Cortex of kidney (tissue), 1 donor: ENCODE data around the gene SFSWAP.

Experiments
- DNase-seq: peaks from one replicate; lab custom pipeline; 2025; lab: John Stamatoyannopoulos, UW

The SFSWAP gene

DNA sequence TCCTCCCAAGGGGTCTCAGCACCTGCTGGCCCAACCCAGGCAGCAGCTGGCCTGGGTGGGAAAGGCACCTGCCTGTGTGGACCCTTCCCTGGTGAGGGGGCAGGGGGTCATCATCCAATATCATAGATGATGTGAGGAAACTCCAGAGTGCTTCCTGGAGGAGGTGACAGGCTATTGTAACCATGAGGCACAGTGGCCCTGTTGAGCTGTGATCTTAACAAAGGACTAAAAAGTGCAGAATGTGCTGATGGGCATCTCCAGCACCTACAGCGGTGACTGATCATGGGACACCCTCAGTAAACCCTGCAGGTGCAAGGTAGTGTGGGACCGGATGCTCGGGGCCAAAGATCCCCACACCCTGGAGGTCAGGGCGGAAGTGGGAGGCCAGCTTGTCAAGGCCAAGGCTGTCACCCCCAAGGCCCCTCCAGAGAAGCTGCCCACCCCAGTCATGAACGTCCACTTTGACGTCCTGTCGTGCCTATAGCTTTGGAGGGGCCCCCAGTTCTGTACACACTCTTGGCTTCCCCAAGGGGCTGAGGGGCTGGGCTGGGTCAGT is 124.8 kb downstream of the SFSWAP start:
- DNase-seq, result no peak

DNA sequence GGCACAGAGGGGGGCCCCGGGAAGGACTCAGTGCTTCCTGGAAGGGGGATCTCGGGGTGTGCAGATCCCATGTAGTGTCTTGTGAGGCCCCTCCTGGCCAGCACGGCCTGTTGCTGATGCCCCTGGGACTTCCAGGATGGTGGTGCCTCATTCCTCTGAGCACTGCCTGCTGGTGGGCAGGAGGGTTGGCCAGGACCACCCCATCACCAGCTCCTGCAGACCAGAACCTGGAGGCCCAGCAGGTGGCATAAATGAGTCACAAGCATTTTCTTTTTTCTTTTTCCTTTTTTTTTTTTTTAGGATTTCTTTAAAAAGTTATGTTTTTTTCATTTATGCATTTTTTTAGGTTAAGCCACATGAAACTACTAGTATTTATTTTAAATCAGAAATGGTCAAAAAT is 125.3 kb downstream of the SFSWAP start:
- no peak for DNase-seq

DNA sequence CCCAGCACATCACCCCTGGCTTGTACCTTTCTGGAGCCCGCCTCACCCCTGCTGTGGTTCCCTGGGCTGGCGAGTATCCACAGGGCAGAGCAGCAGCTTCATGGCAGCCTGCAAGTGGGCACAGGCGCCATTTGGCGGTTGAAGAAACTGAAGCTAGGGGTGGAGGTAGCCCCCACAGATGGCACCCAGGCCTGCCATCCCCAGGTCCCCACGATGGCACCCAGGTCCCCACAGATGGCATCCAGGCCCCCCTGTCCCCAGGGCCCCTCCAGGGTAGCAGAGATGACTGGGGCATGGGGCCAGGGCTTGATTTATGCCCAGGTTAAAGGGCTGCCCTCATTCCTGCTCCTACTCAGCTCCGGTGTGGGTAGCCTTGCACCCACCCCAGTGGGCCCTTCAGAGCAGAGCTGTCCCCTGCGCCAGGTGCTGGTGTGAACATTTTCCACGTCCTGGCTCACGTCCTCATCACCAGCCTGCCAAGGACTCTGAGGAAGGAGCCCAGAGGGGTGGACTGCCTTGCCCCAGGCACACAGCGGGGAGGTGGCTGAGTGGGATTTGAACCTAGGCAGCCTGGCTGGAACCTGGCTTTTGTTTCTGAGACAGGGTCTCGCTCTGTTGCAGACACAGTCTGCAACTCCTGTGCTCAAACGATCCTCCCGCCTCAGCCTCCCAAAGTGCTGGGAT is 126.0 kb downstream of the SFSWAP start:
- DNase-seq, result no peak

DNA sequence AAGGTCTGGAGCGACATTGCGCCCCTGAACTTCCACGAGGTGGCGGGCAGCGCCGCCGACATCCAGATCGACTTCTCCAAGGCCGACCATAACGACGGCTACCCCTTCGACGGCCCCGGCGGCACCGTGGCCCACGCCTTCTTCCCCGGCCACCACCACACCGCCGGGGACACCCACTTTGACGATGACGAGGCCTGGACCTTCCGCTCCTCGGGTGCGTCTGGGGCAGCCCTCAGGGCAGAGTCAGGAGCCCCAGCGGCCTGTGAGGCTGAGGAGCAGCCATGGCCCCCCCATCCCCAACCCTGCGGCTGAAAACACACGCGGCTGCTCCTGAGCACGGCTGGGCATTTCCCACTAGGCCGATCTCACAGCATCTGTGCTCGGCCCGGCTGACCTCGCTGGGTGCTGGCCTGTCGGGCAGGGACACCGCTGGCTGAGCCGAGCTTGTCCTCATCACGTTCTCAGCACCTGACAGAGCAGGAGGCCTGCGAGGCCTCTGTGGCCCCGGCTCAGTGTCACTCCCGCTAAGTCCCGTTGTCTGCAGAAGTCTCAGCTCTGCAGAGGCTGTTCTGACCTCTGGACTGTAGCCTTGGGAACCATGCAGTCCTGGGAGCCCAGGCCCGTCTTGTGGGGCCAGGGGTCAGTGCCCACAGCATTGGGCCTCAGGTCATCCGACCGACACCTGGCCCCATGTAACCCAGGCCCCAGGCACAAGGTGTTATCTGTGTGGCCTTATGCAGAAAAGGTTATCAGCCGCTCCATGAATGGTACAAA is 129.9 kb downstream of the SFSWAP start:
- DNase-seq, result no peak

DNA sequence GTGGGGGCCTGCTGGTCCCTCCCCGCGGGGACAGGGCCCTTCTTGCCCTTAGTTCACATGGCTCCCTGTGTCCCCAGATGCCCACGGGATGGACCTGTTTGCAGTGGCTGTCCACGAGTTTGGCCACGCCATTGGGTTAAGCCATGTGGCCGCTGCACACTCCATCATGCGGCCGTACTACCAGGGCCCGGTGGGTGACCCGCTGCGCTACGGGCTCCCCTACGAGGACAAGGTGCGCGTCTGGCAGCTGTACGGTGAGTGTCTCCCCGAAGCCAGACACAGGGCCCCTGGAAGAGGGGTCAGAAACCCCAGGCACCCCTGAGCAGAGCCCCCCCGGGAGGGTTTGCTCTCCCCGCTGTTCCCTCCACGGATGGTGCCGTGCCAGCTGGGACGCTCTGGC is 130.7 kb downstream of the SFSWAP start:
- DNase-seq, result no peak

DNA sequence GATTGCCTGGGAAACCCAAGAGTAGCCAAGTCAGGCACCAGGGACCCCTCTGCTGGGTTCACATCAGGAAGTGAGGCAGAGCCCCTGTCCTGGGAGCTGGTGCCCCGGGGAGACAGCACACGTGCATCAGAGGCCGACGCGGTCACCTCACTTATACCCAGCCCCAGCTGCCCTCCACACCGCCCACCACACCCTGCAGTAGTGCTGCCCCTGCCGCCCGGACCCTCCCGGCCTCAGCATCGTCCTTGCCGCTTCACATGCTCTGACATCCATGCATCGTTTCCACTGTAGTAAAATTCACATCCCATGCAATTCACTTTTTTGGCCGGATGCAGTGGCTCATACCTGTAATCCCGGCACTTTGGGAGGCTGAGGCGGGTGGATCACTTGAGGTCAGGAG is 131.3 kb downstream of the SFSWAP start:
- DNase-seq, result no peak

DNA sequence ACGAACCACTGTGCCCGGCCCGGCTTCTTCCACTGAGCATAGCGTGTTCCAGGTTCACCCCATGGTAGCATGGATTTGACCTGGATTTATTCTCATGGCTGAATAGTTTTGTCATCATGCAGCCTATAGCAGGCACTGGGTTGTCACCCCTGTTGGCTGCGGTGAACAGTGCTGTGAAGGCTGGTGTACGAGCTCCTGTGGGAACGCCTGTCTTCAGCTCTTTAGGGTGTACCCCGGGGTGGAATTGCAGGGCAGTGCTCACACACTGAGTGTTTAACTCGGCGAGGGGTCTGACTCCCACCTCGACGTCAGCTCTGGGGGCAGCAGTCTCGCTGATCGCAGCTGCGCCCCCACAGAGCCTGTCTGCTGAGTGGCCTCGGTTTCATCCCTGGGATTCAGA is 132.6 kb downstream of the SFSWAP start:
- DNase-seq, result no peak

DNA sequence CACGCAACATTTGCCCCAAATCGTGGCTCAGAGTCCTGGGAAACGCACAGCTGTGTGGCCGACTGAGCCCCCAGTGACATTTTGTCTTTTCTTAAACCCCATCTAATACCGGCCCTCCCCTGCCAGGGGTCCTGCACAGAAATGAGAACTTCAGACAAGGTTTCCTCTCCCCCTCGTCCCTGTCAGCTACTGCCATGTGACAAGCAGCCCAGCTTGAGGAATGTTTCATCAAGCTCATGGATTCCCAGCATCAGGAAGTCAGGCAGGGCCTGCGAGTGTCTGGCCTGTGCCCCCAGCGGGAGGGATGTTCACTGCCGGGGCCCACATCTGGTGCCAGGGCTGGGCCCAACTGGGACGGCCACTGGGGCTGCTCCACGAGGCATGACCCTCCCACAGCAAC is 133.2 kb downstream of the SFSWAP start:
- DNase-seq, result no peak

DNA sequence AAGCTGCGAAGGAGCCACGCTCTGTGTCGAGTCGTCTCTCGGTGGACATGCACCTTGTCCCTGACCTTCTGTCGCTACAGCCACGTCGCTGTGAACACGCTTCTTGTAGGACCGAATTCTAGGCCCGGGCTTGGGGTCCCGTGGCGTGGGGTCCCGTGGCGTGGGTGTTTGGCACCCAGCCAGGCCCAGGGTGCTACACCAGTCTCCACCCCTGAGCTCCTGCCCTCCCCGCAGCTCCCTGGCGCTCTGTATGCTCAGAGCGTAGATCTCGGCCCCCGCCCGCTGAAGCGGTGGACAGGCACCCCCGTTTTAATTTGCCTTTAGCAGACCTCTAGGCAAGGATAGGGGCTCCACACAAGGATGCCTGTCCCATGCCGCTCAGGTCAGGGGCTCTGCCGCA is 133.8 kb downstream of the SFSWAP start:
- DNase-seq, result no peak

DNA sequence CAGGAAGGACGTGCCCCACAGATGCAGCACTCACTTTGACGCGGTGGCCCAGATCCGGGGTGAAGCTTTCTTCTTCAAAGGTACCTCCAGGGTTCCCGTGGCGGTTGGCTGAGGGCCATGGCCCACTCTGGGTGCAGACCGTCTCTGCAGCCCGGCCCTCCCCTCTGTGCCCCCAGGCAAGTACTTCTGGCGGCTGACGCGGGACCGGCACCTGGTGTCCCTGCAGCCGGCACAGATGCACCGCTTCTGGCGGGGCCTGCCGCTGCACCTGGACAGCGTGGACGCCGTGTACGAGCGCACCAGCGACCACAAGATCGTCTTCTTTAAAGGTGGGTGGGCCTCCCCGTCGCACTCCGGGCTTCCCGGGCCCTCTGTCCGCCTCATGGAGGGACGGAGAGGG is 134.2 kb downstream of the SFSWAP start:
- DNase-seq, result no peak

DNA sequence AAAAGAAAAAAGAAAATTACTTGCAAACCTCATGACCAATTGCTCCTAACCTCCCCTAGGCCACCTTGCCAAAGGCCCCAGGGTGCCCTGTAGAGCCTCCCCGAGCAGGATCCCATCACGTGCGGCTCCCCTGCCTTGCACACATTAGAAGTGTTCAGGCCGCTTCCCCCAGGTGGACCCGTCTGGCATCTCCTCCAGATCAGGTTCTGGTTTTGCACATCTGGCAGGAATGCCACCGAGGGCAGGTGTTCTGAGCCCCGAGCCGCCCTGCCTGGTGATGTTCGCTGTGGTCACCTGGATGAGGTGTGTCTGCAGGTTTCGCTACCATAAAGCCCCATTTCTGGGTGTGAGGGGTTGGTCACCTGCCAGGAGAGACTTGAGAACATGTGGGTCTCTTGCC is 136.6 kb downstream of the SFSWAP start:
- DNase-seq, result no peak

DNA sequence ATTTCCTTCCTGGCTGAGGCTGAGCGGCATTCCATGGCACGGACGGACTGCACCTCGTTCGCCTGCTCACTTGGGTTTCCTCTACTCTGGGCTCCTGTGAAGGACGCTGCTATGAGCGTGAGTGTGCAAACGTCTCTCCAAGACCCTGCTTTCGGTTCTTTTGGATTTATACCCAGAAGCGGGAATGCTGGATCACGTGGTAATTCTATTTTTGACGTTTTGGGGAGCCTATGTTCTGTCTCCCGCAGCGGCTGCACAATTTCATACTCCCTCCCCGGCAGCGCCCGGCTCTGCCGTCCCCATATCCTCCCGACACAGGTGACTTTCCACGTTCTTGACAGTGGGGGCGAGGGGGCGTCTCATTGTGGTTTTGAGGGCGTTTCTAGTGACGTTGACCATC is 137.9 kb downstream of the SFSWAP start:
- no peak for DNase-seq
